ENCODE results near the gene SFRP2.

Gene SFRP2

DNA sequence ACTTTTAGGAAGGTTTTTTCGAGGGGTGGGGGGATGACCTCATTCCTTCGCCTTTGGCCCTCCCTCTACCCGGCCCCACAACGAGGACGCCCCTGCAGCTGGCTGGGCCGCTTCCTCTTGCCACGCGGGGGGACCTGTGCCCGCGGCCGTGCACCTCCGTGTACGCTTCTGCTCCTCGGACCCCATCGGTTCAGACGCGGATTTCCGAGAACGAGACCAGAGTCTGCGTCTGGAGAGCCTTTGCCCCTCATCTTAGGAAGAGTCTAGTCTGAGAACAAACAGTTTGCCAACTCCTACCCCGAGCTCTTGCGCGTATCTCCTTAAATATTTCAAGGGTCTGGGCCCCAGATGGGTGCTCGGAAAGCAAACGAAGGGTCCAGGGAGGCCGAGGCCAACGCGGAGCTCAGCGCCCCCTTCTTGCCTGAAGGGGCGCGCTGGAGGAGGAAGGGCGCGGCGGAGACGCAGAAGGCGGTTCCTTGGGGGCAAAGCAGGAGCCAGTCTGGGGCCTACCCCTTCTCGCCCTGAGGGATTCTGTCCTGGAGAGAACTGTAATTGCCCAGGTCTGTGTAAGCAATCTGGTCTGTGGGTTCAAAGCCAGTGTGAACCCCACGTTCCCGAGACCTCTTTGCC is 3.9 kb upstream of the SFRP2 start:
- POLR2A ChIA-PET, result no interaction called here

DNA sequence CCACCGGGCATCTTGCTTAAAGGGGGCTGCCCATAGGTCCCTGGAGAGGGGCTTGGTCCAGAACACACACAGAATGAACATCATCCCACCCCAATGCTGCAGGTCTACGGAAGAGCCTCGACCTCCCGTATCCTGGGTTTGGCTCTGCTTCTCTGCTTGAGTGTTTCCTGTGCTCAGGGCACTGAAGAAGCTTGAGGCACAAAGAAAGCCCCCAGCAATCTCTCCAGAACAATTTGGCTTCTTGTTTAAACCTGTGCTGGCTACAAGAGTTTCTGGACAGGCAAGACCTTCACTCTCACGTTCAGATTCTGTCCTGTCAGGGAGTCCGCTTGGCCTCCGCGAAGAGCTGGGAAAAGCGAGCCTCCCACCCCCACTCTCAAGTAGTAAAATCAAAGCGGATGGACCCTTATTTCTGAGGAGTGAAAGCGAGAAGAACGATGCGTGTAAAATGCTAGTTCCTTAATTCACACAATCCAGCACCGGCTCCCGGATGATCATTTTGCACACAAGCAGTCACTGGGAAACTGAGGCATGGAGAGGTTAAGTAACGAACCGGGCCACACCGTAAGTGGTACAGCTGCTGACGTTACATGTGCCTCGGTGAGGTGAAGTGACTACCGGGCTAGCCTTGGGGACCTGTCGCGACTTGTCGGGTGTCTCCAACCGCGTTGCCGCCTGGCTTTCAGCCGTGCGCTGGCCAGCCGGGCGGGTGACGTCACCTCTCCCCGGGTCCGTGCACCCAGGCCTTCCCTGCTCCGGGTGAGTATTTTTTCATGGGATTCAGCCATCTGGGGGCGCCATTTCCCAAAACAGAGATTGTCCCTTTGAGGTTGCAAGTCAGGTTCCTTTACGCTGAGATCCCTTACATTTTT is 3.1 kb upstream of the SFRP2 start:
- ChIA-PET CTCF (interaction anchor here (0.7 kb wide), 2 partner anchors 7 to 690 kb away, joined by 4 read pairs; no protein-coding TSS in a partner anchor), POLR2A (no interaction called here)
- peaks cover 17% of the 10 kb centered on the region for H3K4me1 ChIP-seq (ENCODE audit: control insufficient read depth, insufficient read depth, low read length)
- H3K36me3 ChIP-seq (ENCODE audit: control insufficient read depth in 2 of 2, insufficient read depth in 1 of 2, low read length in 2 of 2), result no peaks in the 10 kb centered on the region
- TF ChIP-seq ZNF184 (tag by site-specific recombination; IDR thresholded peaks at IDR 0.05) (no peak), ZNF214 (tag by site-specific recombination; IDR thresholded peaks at IDR 0.05; ENCODE audit: borderline replicate concordance) (no peak), ZNF350 (tag by site-specific recombination; IDR thresholded peaks at IDR 0.05) (no peak), SETDB1 (IDR thresholded peaks at IDR 0.05; ENCODE audit: insufficient read length, low read length) (no peak), ZBTB20 (tag by site-specific recombination; IDR thresholded peaks at IDR 0.05) (no peak), OSR2 (tag by site-specific recombination; IDR thresholded peaks at IDR 0.05) (no peak), SP7 (tag by site-specific recombination; IDR thresholded peaks at IDR 0.05) (no peak), MYNN (tag by site-specific recombination; IDR thresholded peaks at IDR 0.05; ENCODE audit: borderline replicate concordance) (no peak), ZNF16 (tag by site-specific recombination; IDR thresholded peaks at IDR 0.05; ENCODE audit: low read depth) (no peak), ZNF391 (tag by site-specific recombination; IDR thresholded peaks at IDR 0.05; ENCODE audit: borderline replicate concordance, low read depth) (no peak), GLIS2 (tag by site-specific recombination; IDR thresholded peaks at IDR 0.05) (no peak)
- TF ChIP-seq, protein P1, sequence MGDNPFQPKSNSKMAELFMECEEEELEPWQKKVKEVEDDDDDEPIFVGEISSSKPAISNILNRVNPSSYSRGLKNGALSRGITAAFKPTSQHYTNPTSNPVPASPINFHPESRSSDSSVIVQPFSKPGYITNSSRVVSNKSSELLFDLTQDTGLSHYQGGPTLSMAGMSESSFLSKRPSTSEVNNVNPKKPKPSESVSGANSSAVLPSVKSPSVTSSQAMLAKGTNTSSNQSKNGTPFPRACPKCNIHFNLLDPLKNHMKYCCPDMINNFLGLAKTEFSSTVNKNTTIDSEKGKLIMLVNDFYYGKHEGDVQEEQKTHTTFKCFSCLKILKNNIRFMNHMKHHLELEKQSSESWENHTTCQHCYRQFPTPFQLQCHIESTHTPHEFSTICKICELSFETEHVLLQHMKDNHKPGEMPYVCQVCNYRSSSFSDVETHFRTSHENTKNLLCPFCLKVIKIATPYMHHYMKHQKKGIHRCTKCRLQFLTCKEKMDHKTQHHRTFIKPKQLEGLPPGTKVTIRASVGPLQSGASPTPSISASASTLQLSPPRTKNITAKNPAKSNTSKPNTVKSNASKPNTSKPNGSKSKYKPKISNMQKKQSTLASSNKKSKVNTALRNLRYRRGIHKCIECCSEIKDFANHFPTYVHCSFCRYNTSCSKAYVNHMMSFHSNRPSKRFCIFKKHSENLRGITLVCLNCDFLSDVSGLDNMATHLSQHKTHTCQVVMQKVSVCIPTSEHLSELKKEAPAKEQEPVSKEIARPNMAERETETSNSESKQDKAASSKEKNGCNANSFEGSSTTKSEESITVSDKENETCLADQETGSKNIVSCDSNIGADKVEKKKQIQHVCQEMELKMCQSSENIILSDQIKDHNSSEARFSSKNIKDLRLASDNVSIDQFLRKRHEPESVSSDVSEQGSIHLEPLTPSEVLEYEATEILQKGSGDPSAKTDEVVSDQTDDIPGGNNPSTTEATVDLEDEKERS (tag by site-specific recombination; IDR thresholded peaks at IDR 0.05), result no peak
- TF ChIP-seq, protein P2, sequence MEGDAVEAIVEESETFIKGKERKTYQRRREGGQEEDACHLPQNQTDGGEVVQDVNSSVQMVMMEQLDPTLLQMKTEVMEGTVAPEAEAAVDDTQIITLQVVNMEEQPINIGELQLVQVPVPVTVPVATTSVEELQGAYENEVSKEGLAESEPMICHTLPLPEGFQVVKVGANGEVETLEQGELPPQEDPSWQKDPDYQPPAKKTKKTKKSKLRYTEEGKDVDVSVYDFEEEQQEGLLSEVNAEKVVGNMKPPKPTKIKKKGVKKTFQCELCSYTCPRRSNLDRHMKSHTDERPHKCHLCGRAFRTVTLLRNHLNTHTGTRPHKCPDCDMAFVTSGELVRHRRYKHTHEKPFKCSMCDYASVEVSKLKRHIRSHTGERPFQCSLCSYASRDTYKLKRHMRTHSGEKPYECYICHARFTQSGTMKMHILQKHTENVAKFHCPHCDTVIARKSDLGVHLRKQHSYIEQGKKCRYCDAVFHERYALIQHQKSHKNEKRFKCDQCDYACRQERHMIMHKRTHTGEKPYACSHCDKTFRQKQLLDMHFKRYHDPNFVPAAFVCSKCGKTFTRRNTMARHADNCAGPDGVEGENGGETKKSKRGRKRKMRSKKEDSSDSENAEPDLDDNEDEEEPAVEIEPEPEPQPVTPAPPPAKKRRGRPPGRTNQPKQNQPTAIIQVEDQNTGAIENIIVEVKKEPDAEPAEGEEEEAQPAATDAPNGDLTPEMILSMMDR (tag by site-specific recombination; IDR thresholded peaks at IDR 0.05), result no peak
- no peak overlapping the region for H3K4me3 ChIP-seq (ENCODE audit: low read depth, low read length)
- H3K9me3 ChIP-seq (ENCODE audit: control insufficient read depth, insufficient read depth, low read depth, low read length), result no peaks in the 10 kb centered on the region
- no peak overlapping the region for H3K27ac ChIP-seq (ENCODE audit: extremely low read depth, low read depth, low read length)

More for the DNA sequence above, 3.9 kb upstream of the SFRP2 start:
- TF ChIP-seq ZIC2 (tag by site-specific recombination; IDR thresholded peaks at IDR 0.05) (no peak), ZXDB (tag by site-specific recombination; IDR thresholded peaks at IDR 0.05) (no peak), REPIN1 (tag by site-specific recombination; IDR thresholded peaks at IDR 0.05; ENCODE audit: low read depth) (no peak), ZBTB48 (tag by site-specific recombination; IDR thresholded peaks at IDR 0.05) (no peak), ZNF423 (tag by site-specific recombination; IDR thresholded peaks at IDR 0.05) (no peak), ZNF214 (tag by site-specific recombination; IDR thresholded peaks at IDR 0.05; ENCODE audit: borderline replicate concordance) (no peak), ZNF169 (tag by site-specific recombination; IDR thresholded peaks at IDR 0.05) (no peak), ZFHX2 (tag by site-specific recombination; conservative IDR thresholded peaks at IDR 0.05) (no peak)
- TF ChIP-seq, protein P3, sequence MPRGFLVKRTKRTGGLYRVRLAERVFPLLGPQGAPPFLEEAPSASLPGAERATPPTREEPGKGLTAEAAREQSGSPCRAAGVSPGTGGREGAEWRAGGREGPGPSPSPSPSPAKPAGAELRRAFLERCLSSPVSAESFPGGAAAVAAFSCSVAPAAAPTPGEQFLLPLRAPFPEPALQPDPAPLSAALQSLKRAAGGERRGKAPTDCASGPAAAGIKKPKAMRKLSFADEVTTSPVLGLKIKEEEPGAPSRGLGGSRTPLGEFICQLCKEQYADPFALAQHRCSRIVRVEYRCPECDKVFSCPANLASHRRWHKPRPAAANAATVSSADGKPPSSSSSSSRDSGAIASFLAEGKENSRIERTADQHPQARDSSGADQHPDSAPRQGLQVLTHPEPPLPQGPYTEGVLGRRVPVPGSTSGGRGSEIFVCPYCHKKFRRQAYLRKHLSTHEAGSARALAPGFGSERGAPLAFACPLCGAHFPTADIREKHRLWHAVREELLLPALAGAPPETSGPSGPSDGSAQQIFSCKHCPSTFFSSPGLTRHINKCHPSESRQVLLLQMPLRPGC (tag by site-specific recombination; IDR thresholded peaks at IDR 0.05), result no peak
- Histone ChIP-seq H3K9me3 (ENCODE audit: control insufficient read depth, insufficient read depth, low read depth, low read length) (no peaks in the 10 kb centered on the region), H3K4me1 (ENCODE audit: control insufficient read depth, insufficient read depth, low read length) (peaks cover 17% of the 10 kb centered on the region), H3K36me3 (ENCODE audit: control insufficient read depth in 2 of 2, insufficient read depth in 1 of 2, low read length in 2 of 2) (no peaks in the 10 kb centered on the region), H3K27ac (ENCODE audit: extremely low read depth, low read depth, low read length) (no peak overlapping the region; the same call in 1 of the 2 replicates), H3K4me3 (ENCODE audit: low read depth, low read length) (no peak overlapping the region)
- CTCF ChIA-PET, result interaction anchor here (0.7 kb wide), 2 partner anchors 8 to 689 kb away, joined by 4 read pairs; no protein-coding TSS in a partner anchor
